ENCODE measurements around the gene AGPS. TPM values are rescaled to one million over a fixed set of nuclear protein-coding genes. Genes with fewer than 3 reads are reported as not detected.
"Not testable (repeated sequence)": the region's sequence is repeated elsewhere in the genome, so short reads cannot be mapped to it uniquely, and the experiment has no call there.

AGPS gene
- total and polyA plus RNA-seq, 3 donors from 2014 or later = 36.7 to 73.4 (median 55.7) TPM

GRCh38 chr2:177362499-177362898 lies 30.1 kb upstream of the AGPS start:
- intact Hi-C loops (cut with DNase I; ENCODE audit: low total_unique reads) = no loop called here
- WGBS, 2 donors = 73 to 77% methylated on average over 3 of the region's 3 CpGs
- Histone ChIP-seq H3K27me3 (no peaks in the 10 kb centered on the region), H3K9me3 (no peaks in the 10 kb centered on the region), H3K36me3 (ENCODE audit: low read depth, missing control alignments) (no peaks in the 10 kb centered on the region), H3K27ac (no peak overlapping the region), H3K4me3 (no peak overlapping the region), H3K4me1 (peaks cover 24% of the 10 kb centered on the region)
- no peak for TF ChIP-seq POLR2A (IDR thresholded peaks at IDR 0.05)
- TF ChIP-seq, protein P1, sequence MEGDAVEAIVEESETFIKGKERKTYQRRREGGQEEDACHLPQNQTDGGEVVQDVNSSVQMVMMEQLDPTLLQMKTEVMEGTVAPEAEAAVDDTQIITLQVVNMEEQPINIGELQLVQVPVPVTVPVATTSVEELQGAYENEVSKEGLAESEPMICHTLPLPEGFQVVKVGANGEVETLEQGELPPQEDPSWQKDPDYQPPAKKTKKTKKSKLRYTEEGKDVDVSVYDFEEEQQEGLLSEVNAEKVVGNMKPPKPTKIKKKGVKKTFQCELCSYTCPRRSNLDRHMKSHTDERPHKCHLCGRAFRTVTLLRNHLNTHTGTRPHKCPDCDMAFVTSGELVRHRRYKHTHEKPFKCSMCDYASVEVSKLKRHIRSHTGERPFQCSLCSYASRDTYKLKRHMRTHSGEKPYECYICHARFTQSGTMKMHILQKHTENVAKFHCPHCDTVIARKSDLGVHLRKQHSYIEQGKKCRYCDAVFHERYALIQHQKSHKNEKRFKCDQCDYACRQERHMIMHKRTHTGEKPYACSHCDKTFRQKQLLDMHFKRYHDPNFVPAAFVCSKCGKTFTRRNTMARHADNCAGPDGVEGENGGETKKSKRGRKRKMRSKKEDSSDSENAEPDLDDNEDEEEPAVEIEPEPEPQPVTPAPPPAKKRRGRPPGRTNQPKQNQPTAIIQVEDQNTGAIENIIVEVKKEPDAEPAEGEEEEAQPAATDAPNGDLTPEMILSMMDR (IDR thresholded peaks at IDR 0.05) = no peak
- no peak for DNase-seq

- TF ChIP-seq, protein P1 (IDR thresholded peaks at IDR 0.05) = no peak
- TF ChIP-seq POLR2A (IDR thresholded peaks at IDR 0.05) = no peak
- Histone ChIP-seq H3K27me3 (no peaks in the 10 kb centered on the region), H3K4me3 (no peak overlapping the region), H3K27ac (peak overlapping the region in 1 of 2 donors; percentile 63), H3K9me3 (no peaks in the 10 kb centered on the region), H3K4me1 (peaks cover 19% of the 10 kb centered on the region), H3K36me3 (ENCODE audit: low read depth, missing control alignments) (no peaks in the 10 kb centered on the region)
- peak; percentile 92 for DNase-seq
- intact Hi-C loops (cut with DNase I; ENCODE audit: low total_unique reads) = no loop called here
- 54 to 61% methylated on average over 7 of the region's 7 CpGs for WGBS, 2 donors
Measured at GRCh38 chr2:177363332-177363731, 29.2 kb upstream of the AGPS start.

- H3K4me1 ChIP-seq; DNase-seq; H3K27ac ChIP-seq; intact Hi-C loops (cut with DNase I; ENCODE audit: low total_unique reads); H3K27me3 ChIP-seq; H3K9me3 ChIP-seq; H3K36me3 ChIP-seq (ENCODE audit: low read depth, missing control alignments); H3K4me3 ChIP-seq: not testable (repeated sequence)
Measured at GRCh38 chr2:177365764-177366163, 26.8 kb upstream of the AGPS start.

- H3K9me3 ChIP-seq; H3K27ac ChIP-seq; H3K4me3 ChIP-seq; intact Hi-C loops (cut with DNase I; ENCODE audit: low total_unique reads); DNase-seq; H3K27me3 ChIP-seq; H3K4me1 ChIP-seq; H3K36me3 ChIP-seq (ENCODE audit: low read depth, missing control alignments): not testable (repeated sequence)
- WGBS, 2 donors = 94 to 100% methylated on average over 1 of the region's 1 CpG
Measured at GRCh38 chr2:177368023-177368422, 24.6 kb upstream of the AGPS start.

DNA sequence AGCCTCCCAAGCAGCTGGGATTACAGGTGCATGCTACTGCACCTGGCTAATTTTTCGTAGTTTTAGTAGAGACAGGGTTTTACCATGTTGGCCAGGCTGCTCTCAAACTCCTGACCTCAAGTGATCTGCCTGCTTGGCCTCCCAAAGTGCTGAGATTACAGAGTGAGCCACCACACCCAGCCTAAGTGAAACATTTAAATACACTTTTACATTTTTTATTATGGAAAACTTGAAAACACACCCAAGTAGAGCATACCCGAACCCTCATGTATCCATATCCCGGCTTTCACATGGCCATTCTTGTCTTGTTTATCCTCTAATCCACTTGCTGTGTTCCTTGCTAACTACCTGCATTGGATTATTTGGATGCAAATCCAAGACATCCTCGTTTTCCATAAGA lies 13.2 kb upstream of the AGPS start:
- Histone ChIP-seq H3K4me3 (no peak overlapping the region), H3K36me3 (ENCODE audit: low read depth, missing control alignments) (no peaks in the 10 kb centered on the region), H3K9me3 (no peaks in the 10 kb centered on the region), H3K27ac (no peak overlapping the region), H3K27me3 (no peaks in the 10 kb centered on the region), H3K4me1 (no peaks in the 10 kb centered on the region)
- intact Hi-C loops (cut with DNase I; ENCODE audit: low total_unique reads) = no loop called here
- 81 to 91% methylated on average over 4 of the region's 4 CpGs for WGBS, 2 donors
- no peak for DNase-seq
- no peak for TF ChIP-seq POLR2A (IDR thresholded peaks at IDR 0.05)
- TF ChIP-seq, protein P1 (IDR thresholded peaks at IDR 0.05) = no peak

GRCh38 chr2:177380181-177380580 lies 12.4 kb upstream of the AGPS start:
- no peaks in the 10 kb centered on the region for H3K27me3 ChIP-seq
- H3K9me3 ChIP-seq = no peaks in the 10 kb centered on the region
- no peak overlapping the region for H3K27ac ChIP-seq
- WGBS, 2 donors = 80 to 89% methylated on average over 3 of the region's 3 CpGs
- TF ChIP-seq, protein P1 (IDR thresholded peaks at IDR 0.05) = no peak
- no peak for TF ChIP-seq POLR2A (IDR thresholded peaks at IDR 0.05)
- H3K36me3 ChIP-seq (ENCODE audit: low read depth, missing control alignments) = no peaks in the 10 kb centered on the region
- no peak for DNase-seq
- no peak overlapping the region for H3K4me3 ChIP-seq
- H3K4me1 ChIP-seq = no peaks in the 10 kb centered on the region
- intact Hi-C loops (cut with DNase I; ENCODE audit: low total_unique reads) = no loop called here
